Testis (tissue), 2 donors: ENCODE data around the gene RETSAT.

ENCODE experiments used
- POLR2A ChIP-seq: fragments of 450-650 bp; IDR thresholded peaks from one replicate; pipeline ENCODE4 v1.6.1; 2017; ENCODE audit warnings: antibody characterized with exemption, mild to moderate bottlenecking, moderate library complexity
- TF ChIP-seq, protein P1 (sequence below), 3 experiments: fragments of 450-650 bp in 2 of 3; fragments of 200-600 bp in 1 of 3; sonication (generic) in 1 of 3; IDR thresholded peaks; one replicate each; pipeline ENCODE4 v1.5.1; 2016 to 2019; ENCODE audit warnings: antibody characterized with exemption in 3 of 3, mild to moderate bottlenecking in 2 of 3, moderate library complexity in 1 of 3

DNA sequence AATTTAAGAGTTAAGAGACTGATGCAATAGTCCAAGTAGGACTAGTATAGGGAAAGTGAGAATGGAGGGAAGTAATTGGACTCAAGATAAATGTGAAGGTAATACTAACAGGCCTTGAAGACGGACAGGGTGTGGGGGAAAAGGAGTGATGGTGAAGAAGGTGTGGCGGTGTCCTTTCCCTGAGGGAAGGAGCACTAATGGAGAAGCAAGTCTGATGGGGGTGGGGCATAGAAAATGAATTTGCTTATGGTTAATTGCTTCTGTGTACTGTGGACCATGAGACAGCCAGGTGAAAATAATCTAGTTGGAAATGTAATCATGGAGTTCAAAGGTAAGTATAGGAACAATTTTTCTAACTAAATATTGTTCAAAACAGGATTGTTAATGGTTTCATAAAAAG lies 19.4 kb downstream of the RETSAT start:
- TF ChIP-seq, protein P1, sequence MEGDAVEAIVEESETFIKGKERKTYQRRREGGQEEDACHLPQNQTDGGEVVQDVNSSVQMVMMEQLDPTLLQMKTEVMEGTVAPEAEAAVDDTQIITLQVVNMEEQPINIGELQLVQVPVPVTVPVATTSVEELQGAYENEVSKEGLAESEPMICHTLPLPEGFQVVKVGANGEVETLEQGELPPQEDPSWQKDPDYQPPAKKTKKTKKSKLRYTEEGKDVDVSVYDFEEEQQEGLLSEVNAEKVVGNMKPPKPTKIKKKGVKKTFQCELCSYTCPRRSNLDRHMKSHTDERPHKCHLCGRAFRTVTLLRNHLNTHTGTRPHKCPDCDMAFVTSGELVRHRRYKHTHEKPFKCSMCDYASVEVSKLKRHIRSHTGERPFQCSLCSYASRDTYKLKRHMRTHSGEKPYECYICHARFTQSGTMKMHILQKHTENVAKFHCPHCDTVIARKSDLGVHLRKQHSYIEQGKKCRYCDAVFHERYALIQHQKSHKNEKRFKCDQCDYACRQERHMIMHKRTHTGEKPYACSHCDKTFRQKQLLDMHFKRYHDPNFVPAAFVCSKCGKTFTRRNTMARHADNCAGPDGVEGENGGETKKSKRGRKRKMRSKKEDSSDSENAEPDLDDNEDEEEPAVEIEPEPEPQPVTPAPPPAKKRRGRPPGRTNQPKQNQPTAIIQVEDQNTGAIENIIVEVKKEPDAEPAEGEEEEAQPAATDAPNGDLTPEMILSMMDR (IDR thresholded peaks at IDR 0.05), result no peak
- TF ChIP-seq POLR2A, result no peak
